Measurements from ENCODE around the gene DDX60.

DNA sequence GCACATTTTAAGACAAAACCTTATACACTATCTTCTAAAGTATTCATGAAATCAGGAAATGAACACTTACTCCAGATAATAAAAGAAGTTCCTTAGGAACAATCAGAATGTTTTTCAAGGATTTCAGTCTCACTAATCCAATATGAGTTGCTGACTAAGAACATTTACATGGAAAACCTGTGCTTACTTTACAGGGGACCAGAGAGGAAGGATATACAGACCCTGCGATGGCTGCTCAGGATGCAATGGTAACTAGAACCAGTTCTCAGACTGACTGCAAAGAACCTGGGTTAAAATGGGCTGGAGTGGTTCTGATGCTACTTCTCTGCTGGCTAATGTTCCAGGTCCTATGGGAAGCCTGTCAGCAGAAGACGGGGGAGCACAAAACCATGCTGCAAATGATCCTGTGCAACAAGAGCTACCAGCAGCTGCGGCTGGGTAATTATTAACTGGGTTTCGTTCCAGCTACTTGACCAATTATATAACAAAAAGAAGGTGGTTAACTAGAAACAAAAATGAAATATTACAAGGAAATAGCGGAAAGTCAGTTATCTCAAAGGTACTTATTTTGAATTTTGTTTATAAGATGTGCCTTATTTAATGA is 140.9 kb downstream of the DDX60 start:
- TF ChIP-seq, protein P1, sequence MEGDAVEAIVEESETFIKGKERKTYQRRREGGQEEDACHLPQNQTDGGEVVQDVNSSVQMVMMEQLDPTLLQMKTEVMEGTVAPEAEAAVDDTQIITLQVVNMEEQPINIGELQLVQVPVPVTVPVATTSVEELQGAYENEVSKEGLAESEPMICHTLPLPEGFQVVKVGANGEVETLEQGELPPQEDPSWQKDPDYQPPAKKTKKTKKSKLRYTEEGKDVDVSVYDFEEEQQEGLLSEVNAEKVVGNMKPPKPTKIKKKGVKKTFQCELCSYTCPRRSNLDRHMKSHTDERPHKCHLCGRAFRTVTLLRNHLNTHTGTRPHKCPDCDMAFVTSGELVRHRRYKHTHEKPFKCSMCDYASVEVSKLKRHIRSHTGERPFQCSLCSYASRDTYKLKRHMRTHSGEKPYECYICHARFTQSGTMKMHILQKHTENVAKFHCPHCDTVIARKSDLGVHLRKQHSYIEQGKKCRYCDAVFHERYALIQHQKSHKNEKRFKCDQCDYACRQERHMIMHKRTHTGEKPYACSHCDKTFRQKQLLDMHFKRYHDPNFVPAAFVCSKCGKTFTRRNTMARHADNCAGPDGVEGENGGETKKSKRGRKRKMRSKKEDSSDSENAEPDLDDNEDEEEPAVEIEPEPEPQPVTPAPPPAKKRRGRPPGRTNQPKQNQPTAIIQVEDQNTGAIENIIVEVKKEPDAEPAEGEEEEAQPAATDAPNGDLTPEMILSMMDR (IDR thresholded peaks at IDR 0.05) = no peak
- no peak for TF ChIP-seq POLR2A (IDR thresholded peaks at IDR 0.05)

All from suprapubic skin (tissue), 3 donors.